Stimulated activated naive CD8-positive, alpha-beta T cell treated with anti-CD3 and anti-CD28 coated beads, Interleukin-15, Interleukin-2, amounts not matched to agents 100 U/mL and 50 U/mL, for 24 hours (primary cell): ENCODE measurements around the gene CFAP65.

Source experiments
- ATAC-seq: fragments of 150-1000 bp; cut with Tn5 transposase; one replicate; pipeline ENCODE4 v1.10.0; 2021
- DNase-seq: peaks from one replicate; pipeline ENCODE4 v3.0.0; 2021

The CFAP65 gene

DNA sequence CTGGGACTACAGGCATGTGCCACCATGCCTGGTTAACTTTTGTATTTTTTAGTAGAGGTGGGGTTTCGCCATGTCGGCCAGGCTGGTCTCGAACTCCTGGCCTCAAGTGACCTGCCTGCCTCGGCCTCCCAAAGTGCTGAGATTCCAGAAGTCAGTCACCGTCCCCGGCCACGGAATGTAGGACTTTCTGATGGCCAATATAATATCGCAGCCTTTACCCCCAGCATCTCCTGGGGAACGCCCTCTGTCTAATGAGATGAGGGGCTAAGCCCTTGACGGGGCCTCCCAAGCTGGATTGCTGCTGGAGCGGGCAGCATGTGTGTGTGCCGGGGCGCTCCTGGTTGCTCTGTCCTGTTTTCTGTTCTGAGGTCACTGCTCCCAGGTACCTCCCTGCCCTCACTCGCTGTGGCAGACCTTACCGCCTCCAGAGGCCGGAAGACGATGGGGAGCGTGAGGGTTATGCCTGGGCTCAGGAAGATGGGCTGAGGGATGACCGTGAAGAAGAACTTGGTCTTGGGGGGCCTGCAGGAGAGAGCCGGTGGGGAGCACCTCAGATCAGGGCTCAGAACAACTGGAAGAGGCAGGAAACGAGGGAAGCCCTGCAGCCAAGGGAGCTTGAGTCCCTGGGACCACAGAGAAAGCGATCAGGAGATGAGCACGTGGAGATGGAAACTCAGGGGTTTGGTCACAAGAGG is 9.1 kb downstream of the CFAP65 start:
- ATAC-seq: no peak
- no peak for DNase-seq

DNA sequence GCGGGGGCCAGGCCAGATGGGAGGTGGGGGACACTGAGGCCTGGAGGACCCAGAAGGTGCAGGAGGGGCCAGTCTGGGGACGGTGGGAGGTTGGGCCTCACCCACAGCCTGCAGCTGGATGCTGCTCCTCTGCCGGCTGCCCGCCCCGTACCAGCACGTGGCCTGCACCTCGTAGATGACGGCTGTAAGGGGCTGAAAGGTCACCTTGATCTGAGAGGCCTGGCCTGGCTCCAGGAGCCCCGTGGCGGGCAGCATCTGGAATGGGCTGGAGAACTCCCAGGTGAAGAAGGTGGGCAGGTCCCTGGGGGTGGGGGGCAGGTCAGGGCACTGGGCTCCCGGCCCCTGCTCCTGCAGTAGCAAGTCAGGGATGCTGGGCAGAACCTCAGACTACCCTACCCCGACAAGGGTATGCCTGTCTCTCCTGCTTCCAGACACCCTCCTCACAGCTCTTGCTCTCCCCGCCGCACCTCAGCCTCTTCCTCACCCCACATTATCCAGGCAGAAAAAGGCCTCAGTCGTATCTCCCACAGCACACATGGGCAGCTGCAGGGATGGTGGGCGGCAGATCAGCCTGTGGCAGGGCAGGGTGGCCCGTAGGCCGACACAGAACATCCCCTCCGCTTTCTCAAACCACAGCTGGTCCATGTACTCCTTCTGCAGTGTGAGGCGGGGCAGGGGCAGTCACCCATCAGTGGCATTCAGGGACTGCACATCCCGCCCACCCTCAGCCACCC is 10.1 kb downstream of the CFAP65 start:
- no peak for ATAC-seq
- no peak for DNase-seq

DNA sequence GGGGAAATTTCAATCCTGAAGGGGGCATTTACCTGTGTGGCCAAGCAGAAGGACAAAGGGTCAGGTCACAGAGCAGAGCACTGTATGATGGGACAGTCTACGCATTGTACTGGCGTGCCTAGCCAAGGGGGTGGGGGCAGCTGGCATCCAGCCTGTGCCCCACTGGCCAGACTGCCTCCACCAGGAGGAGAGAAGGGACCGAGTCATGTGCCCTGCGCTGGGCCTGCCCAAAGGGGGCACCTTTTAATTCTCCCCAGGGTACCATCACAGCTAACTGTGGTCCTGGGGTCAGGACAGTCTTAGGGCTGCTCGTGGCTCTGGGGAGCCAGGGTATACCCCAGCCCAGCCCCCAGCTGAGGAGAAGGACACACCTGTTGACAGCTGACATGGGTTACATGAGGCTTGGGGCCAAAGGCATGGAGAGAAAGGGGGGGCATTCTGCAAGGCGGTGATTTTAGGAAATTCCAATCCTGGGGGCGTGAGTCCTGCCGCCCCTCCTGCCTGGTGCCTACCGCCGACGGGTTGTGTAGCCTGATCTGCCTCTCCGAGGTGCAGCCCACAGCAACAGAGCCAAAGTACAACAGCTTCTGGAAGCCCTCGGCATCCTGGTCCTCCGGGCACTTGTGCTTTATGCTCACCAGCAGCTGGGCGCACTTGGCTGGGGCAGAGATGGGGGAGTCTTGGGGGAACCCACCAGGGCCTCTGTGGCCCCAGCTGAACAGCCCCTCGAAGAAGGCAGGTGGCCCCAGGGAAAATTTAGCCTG is 11.0 kb downstream of the CFAP65 start:
- DNase-seq (no peak), ATAC-seq (no peak)

DNA sequence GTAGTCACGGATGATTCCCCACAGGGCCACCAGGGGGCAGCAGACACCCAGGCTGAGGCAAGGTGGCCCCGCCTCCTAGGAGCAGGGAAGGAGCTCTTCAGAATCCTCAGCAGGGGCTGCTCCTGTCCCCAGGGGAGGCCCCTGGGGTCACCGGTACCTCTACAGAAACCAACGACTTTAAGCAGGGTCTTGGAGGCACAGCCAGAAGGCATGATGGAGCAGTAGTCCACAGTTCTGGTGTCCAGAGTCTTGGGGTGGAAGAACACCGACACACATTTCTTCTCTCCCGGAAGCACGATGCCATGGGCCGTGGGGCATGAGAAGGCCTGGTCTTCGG is 11.5 kb downstream of the CFAP65 start:
- DNase-seq (peak; percentile 80), ATAC-seq (peak; percentile 67)

DNA sequence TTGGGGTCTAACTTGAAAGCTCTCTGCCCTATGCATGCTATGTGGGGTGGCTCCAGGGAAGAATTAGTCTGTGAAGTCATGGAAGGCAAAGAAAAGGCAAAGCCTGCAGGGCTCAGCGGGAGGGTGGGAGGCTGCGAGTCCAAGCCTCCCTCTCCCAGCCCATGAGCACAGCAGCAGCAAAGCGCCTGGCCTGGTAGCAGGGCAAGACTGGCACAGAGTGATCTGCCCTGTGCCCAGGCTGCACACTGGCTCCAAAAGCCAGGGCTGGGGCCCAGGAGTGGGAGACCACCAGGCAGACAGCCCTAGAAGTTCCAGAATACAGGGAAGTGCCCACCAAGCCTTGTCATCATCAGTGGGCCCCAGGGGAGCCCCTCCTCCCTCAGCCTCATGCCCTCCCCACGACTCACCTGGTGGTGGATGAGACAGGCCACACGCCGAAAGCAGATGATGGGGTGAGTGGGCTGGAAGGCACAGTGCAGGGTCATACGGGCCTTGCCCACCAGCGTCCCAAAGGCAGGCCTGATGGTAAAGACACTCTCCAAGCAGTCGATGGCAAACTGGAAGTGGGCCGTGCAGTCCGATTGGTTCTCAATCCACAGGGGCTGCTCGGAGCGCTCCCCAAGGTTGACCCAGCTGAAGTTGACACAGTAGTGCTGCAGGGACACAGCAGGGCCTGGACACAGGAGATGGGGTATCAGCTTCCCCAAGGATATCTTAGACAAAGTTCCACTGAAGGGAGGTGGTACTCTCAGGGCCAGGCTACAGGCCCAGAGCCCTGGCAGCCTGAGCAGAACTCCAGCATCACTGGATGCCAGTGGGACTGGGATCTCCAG is 12.1 kb downstream of the CFAP65 start:
- DNase-seq (no peak), ATAC-seq (peak; percentile 4)

DNA sequence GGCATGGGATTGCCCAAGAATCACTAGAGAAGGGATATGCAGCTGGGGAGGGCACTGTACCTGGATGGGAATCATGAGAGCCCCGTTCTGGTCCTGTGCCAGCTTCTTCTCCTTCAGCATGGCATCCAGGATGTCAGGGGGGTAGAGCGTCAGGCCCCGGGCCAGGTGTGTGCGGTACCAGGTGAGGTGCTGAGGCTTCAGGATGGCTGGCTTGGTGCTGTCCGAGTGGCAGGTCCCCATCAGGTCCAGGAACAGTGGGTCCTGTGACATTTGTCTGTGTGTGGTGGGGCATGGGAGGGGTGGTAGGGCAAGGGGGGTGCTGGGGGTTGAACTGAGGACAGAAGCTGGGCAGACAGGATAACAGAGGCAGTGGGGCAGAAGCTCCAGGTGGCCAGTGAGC is 13.2 kb downstream of the CFAP65 start:
- ATAC-seq: no peak
- no peak for DNase-seq

DNA sequence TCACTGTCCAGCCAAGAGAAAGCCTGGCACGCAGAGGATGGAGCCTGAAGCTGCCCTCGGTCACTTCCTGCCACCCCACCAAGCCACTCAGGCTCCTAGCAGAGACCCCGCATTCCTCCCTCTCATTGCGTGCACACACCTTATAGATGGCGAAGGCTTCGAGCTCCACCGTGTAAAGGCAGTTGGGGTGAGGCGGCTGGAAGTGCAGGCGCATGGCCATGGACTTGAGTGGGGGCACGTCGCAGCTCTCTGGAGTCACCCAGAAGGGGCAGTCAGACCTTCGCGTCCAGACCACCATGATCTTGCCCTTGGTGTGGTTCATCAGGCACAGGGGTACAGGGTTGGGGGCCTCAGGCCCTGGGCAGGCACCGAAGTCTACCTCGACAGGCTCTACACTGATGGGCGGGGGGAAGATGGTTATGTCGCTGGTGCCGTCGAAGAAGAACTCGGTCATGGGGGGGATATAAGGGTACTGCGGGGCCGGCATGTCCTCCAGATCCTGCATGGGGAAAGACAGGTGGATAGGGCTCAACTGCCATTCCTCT is 13.7 kb downstream of the CFAP65 start:
- ATAC-seq (no peak), DNase-seq (no peak)

DNA sequence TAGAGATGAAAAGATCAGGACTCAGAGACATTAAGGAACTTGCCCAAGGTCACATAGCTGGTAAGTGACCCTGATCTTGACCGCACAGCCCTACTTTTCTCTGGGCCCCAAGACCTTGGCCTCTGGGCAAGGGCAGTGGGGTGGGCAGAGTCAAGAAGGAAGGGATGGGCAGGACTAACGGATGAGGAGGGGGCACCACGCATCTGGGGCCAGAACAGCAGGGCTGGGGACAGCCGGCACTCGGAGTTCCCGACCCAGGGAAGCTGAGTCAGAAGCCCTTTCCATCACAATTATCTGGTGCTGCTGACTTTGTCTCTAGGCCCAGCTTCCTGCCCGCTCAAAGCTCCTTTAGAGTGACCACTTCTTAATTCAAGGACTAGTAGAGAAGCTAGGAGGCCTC is 14.4 kb downstream of the CFAP65 start:
- DNase-seq (no peak), ATAC-seq (no peak)

DNA sequence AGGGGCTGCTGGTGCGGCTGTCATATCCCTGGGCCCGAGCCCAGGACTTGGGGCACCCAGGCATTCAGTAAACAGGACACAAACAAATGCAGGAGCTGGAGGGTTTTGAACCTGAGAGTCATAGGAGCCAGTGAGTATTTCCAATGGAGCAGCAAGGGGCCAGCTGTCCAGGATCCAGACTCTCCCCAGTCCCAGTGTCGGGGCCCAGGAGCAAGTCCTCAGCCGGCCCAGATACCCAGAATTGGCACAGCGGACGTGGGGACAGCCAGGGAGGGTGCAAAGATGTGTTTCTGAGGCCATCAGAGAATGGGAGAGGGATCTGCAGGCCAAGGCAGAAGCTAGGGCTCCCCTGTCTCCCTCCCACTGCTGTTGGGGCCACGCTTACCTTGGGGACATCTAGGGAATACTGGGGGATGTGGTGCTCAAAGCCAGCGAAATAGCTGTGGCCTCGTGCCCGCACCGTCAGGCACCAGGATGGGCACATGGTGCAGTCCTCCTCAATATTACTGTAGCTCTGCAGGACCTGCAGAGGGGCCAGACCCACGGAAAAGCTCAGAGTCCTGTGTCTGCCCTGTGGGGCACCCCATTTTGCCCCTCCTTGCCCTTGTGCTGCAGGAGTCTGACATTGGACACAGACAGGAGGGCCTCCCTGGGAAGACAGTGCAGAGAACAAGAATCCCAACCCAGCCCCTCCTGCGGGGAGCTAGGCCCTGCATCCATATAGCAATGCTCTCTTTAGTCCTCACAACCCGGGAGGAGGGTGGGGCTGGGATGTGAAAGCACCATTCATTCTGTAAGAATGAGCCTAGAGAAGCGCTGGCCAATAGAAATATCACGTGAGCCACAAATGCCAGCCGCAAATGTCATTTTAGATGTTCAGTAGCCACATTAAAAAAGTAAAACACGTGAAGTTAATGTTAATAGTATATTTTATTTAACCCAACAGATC is 15.4 kb downstream of the CFAP65 start:
- DNase-seq (no peak), ATAC-seq (no peak)

DNA sequence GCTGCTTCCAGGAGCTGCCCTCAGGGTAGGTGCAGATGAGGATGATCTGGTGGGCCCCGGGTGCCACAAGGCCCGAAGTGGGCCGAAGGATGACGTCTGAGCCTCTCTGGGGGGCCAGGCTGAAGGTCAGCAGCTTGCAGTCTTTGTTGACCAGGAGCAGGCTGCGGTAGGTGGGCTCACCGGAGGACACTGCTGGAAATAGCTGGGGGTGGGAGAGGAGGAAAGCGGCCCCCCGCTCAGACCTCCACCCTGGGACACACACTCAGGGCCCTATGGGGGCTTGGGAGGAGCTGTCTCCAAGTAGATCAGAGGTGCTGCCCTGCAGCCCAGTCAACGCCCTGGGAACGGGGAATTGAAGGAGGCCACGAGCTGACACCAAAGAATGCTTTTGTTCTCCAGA is 17.3 kb downstream of the CFAP65 start:
- no peak for DNase-seq
- ATAC-seq: no peak

DNA sequence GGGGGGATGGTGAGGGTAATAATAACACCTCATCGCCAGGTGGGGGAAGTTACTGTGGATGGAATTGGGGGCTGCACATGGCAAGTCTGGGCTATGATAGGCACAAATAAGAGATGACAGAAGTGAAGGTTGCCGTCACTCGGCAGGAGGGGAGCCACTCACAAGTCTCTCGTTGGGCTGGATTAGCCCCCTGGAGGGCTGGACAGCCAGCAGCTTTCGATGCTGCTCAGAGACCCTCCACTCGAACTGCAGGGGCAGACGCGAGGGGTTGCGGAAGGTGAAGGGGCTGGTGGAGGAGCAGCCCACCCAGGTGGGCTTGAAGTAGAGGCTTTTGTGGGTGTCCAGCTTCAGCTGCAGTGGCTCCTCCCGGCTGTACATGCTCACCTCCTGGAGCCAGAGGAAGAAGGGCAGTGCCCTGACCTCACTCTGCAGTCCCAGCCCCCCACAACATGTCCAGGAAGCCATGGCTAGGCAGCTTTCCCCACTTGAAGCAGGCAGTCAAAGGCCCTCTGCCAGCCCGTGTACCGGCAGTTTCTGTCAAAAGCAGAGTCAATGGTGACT is 18.2 kb downstream of the CFAP65 start:
- DNase-seq (no peak), ATAC-seq (no peak)

DNA sequence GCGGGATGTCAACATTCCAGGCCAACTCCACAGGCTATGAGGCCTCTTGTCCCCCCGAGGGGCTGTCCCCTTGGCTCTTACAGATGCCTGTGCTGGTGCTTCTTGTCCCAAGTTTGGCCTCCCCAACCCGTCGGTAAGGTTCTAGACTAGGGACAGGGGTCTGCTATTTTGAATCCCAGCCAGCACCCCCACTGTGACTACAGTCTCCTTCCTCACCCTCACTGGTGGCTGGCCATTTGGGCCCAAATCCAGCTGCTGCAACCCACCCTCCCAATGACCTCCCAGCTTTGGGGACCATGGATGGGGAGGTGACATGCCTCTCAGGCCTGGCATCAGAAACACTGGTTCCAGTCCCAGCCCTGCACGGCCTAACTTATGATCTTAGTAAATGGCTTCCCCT is 18.7 kb downstream of the CFAP65 start:
- no peak for DNase-seq
- no peak for ATAC-seq

DNA sequence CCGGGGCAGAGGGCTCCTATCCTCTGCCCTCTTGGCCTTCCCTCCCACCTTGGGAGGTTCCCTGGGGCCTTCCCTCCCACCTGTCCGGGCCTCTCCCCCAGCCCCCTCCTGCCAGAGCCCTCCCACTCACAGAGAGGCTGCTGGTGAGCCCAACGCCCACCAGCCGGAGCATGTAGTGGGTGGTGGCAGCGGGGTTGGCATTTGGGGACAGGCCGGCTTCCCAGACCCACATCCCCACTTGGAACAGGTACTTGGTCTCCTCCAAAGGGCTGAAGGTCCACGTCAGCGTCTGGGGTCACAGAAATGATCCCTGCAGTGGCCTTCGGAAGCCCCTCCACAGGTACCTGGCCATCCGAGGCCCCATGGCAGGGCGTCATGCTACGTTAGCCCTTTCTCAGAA is 19.3 kb downstream of the CFAP65 start:
- no peak for DNase-seq
- ATAC-seq: no peak

DNA sequence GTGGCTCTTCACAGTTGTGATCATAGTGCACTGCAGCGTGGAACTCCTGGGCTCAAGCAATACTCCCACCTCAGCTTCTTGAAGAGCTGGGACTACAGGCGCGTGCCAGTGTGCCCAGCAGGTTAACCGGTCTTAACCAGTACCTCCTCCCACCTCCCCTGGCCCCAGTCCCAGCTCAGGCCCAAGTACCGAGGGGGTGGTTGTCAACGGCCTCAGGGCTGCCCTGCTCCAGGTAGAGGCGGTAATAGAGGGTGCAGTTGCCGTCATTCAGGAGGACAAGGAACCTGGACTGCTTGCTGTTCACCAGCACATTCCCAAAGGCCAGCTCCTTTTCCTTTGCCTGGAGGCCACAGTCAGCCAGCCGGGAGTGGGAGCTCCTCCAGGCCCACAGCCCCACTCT is 19.7 kb downstream of the CFAP65 start:
- DNase-seq: no peak

DNA sequence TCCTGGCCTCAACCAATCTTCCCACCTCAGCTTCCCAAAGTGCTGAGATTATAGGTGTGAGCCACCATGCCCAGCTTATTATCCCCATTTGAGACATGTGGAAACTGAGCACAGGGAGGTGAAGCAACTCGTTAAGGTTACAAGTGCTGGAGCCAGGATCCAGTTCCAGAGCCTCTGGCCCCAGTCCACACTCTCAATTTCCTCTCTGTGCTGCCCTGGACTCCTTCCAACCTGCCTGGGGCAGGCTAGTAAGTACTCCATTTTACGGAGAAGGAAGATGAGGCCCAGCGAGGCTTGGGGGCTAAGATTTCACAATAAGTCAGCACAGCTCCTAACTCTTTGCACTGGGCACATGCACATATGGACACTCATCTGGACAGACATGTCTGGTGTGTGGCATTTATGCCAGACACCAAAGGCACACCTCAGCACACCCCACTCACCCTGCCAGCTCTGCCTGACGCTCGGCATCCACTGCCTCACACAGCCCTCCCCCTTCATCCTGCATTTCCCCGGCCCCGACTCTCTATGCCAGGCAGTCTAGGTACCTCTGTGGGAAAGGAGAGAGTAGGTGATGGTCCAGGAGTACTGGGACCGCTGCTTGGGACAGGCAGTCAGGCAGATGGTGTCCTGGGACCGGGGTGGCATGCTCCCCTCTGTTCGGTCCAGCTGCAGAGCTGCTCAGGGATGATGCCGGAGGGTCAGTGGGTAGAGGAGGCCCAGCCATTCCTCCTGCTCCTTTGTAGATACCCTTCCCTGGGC is 20.5 kb downstream of the CFAP65 start:
- ATAC-seq: no peak

More for the DNA sequence above, 19.7 kb downstream of the CFAP65 start:
- ATAC-seq: no peak

DNA sequence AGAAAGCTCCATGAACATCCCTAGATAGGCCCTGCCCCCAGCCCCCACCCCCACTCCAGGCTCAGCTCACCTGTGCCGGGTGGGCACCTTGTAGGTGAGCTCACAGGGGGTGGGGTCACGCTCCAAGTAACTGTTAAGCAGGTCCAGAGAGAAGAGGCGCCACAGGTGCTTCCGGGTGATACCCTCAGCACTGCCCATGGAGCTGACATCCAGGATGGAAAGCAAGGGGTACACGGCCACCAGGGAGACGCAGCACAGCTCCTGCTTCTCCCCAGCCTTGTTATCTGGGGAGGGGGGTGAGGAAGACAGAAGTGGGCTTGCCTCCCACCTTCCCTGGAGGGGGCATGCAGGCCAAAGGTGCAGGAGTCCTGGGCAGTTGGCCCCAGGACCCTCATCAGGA is 21.9 kb downstream of the CFAP65 start:
- no peak for DNase-seq
- no peak for ATAC-seq

More for the DNA sequence above, 20.5 kb downstream of the CFAP65 start:
- no peak for DNase-seq

DNA sequence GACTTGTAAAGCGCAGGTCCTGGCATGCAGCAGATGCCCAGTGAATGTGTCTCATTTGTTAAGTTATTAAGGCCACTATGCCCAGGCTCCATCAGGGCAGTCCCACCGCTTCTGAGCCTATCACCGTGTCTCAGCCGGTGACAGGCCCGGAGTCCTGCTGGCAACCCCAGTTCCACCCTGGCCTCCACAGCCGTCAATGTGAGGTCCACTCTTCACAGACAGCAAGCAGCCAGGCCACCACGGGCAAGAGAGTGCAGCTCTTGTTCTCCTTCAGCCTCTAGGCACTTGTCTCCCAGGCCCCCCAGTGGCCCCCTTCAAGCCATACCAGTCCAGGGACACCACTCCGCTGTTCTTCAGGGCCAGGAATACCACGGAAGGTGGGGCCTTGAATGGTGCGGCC is 22.6 kb downstream of the CFAP65 start:
- DNase-seq: no peak
- no peak for ATAC-seq

DNA sequence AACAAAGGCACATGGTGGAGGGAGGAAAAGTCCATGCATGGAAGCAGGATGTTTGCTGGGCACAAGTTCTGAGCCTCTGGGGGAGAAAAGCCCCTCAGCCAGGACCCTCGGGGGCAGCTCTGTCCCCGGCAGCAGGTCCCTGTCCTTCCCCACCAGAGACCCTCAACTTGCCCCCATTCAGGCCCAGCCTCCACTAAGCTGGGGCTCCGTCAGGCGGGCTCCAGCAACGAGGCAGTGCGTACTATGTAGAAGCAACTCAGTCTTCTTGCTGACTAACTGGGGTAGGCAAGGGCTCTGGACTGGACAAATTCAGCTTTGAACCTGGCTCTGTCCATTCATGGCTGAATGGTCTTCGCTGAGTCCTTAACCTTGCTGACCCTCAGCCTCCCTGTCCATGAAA is 23.0 kb downstream of the CFAP65 start:
- no peak for DNase-seq
- no peak for ATAC-seq

DNA sequence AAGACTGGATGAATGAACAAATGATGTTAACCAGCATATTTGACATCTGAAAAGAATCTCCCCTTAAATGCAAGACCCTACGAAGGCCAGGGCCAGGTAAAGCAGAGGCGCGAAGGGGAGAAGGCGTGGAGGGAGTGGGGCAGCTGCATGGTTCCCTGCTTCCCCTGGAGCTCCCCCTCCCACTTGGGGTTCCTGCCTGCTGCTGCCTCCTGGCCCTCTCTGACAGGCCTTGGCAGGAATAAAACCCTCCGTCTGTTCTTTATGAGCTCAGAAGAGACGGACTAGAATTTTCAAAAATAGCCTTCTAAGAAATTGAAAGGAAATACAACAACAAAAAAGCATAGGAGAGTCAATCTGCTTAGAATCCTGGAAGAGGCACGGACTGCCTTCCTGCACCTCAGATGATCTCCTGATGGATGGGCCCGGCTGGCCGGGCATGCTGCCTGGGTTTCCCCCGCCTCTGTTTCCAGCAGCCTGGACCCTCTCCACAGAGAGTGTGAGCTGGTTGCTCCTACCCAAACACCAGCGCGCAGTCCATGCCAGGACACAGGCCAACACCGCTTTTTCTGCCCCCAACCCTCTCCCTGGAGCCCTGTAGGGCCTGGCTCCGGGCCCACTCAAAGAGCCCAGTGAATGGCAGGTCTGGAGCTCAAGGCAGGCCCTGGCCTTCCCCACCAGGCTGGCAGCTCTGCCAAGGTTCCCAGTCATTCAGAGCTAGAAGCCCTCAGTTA is 23.9 kb downstream of the CFAP65 start:
- no peak for DNase-seq

More for the DNA sequence above, 23.9 kb downstream of the CFAP65 start:
- no peak for ATAC-seq
